GM12801 (cell line): ENCODE results near the gene XYLT1.

Experiments used
- TF ChIP-seq, protein P1 (sequence below): IDR thresholded peaks from one replicate; pipeline ENCODE4 v1.5.1; 2011; ENCODE audit warnings: control low read depth; ENCODE audit not compliant: insufficient read length; ENCODE audit errors: extremely low read depth

XYLT1 gene

GRCh38 chr16:17335826-17336529, 134.8 kb downstream of the XYLT1 start:
- TF ChIP-seq, protein P1, sequence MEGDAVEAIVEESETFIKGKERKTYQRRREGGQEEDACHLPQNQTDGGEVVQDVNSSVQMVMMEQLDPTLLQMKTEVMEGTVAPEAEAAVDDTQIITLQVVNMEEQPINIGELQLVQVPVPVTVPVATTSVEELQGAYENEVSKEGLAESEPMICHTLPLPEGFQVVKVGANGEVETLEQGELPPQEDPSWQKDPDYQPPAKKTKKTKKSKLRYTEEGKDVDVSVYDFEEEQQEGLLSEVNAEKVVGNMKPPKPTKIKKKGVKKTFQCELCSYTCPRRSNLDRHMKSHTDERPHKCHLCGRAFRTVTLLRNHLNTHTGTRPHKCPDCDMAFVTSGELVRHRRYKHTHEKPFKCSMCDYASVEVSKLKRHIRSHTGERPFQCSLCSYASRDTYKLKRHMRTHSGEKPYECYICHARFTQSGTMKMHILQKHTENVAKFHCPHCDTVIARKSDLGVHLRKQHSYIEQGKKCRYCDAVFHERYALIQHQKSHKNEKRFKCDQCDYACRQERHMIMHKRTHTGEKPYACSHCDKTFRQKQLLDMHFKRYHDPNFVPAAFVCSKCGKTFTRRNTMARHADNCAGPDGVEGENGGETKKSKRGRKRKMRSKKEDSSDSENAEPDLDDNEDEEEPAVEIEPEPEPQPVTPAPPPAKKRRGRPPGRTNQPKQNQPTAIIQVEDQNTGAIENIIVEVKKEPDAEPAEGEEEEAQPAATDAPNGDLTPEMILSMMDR: no peak

GRCh38 chr16:17334096-17334495, 136.7 kb downstream of the XYLT1 start:
- TF ChIP-seq, protein P1: no peak

- TF ChIP-seq, protein P1: no peak
Observed at GRCh38 chr16:17333229-17333628, 137.5 kb downstream of the XYLT1 start.

DNA sequence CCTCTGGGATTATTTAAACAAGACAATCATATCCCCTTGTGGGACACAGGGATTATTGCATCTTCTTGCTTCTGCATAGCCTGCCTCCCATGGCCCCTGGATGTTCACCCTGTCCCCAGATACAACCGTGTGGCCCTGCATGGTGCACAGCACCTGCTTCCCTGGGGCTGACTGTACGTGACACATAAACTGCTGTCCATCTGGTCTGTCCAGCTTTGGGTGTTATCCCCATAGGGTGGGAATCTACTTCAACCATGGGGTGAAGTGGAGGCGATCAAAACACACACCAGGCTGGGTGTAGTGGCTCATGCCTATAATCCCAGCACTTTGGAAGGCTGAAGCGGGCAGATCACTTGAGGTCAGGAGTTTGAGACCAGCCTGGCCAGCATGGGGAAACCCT, 138.8 kb downstream of the XYLT1 start:
- TF ChIP-seq, protein P1: no peak

DNA sequence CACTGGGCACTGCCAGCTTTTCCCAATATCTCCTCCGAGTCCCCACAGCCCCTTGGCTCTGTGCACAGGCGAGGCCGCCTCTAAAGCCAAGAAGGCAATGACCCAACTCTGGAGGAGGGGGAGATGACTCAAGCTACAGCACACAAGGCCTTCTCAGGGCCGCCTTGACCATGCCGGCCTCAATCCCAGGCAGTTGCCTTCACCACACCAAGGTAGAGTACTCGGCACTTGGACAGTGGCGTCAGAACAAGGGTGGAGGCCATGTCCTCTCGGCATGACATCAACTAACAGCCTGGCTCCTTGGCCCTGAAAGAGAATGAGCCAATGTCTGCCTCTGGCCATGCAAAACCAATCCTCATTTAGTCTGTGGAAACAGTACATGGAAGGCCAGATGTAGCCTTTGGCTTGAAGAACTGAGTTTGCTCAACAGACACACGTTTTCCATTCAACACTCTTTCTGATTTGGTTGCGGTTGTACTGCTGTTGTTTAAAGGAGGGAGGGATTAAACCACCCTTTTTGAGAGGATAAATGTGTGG, 139.6 kb downstream of the XYLT1 start:
- TF ChIP-seq, protein P1: no peak

- TF ChIP-seq, protein P1: no peak
Observed at GRCh38 chr16:17330044-17330443, 140.7 kb downstream of the XYLT1 start.

DNA sequence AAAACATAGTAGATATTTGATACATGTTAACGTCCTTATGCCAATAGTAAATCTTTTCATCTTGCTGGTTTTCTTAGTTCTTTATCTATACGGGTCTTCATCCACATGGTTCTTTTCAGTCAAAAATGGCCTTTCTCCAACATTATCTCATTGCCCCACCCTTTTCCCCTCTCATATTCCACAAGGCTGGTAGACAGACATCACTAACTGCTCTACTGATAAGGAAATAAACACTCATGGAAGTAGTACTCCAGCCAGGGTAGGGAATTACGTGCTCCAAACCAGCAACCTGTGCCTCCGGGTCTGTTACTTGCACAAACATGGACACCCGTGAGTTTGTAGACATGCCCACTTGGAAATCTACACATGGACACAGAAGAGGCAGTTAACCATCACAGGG, 141.4 kb downstream of the XYLT1 start:
- TF ChIP-seq, protein P1: no peak
